B cell (primary cell): Measurements from ENCODE around the gene RRAS. TPM values are rescaled to one million over a fixed set of nuclear protein-coding genes. Genes with fewer than 3 reads are reported as not detected.

Experiments
- ATAC-seq: fragments of 200-7000 bp; cut with Tn5 transposase; one replicate; pipeline ENCODE4 v1.10.0; 2021; ENCODE audit warnings: low read depth, mild to moderate bottlenecking, moderate number of reproducible peaks, moderate library complexity
- CTCF ChIA-PET: fragments of 350-600 bp; sonication (Branson Sonifier 250); formaldehyde crosslinking; loops from one replicate; lab custom pipeline; 2021; ENCODE audit warnings: antibody characterized with exemption, inconsistent platforms; lab: Charles Lee
- POLR2A ChIA-PET: fragments of 350-600 bp; sonication (Branson Sonifier 250); formaldehyde crosslinking; loops from one replicate; lab custom pipeline; 2021; ENCODE audit warnings: antibody characterized with exemption; lab: Charles Lee
- DNase-seq: peaks from one replicate; pipeline ENCODE4 v3.0.0; 2013
- H2AFZ ChIP-seq: 2 replicates; pipeline ENCODE4 v1.6.1; 2012; ENCODE audit warnings: mild to moderate bottlenecking, low read depth, low read length; ENCODE audit not compliant: insufficient read depth, poor library complexity, severe bottlenecking
- H3K27ac ChIP-seq, 2 donors: 1 replicate in 1 of 2; 2 replicates in 1 of 2; pipeline ENCODE4 v1.5.1; 2012 to 2013; ENCODE audit warnings: low read length in 2 of 2, mild to moderate bottlenecking in 2 of 2, moderate library complexity in 1 of 2
- H3K27me3 ChIP-seq, 4 experiments: fragments of 200-600 bp in 1 of 4; sonication (generic) in 1 of 4; replicated peaks in 1 of 4; 1 replicate in 2 of 4; 2 replicates in 2 of 4; pipeline versions ENCODE4 v1.6.1 to v1.7.0; 2013 to 2016; ENCODE audit warnings: low read length in 3 of 4, mild to moderate bottlenecking in 2 of 4, mixed read lengths in 1 of 4, moderate library complexity in 1 of 4; ENCODE audit not compliant: insufficient read depth in 4 of 4, control insufficient read depth in 3 of 4; ENCODE audit errors: control extremely low read depth in 1 of 4
- H3K36me3 ChIP-seq, 2 experiments: replicated peaks in 1 of 2; 1 replicate in 1 of 2; 2 replicates in 1 of 2; pipeline versions ENCODE4 v1.6.1 to v1.7.1; 2013; ENCODE audit warnings: low read length in 1 of 2; ENCODE audit not compliant: insufficient read depth in 2 of 2, control insufficient read depth in 1 of 2; ENCODE audit errors: control extremely low read depth in 1 of 2, extremely low read depth in 1 of 2
- H3K4me1 ChIP-seq, 2 donors: fragments of 200-600 bp in 1 of 2; sonication (generic) in 1 of 2; 1 replicate in 1 of 2; 2 replicates in 1 of 2; pipeline versions ENCODE4 v1.5.1 to v1.6.1; 2013 to 2017; ENCODE audit warnings: low read length in 2 of 2; ENCODE audit not compliant: control insufficient read depth in 2 of 2, insufficient read depth in 2 of 2
- H3K4me2 ChIP-seq: replicated peaks from 2 replicates; pipeline ENCODE3; 2012; ENCODE audit warnings: mild to moderate bottlenecking, low read depth, low read length; ENCODE audit not compliant: poor library complexity, severe bottlenecking
- H3K4me3 ChIP-seq, 5 experiments: fragments of 200-600 bp in 1 of 5; sonication (generic) in 1 of 5; 1 replicate in 3 of 5; 2 replicates in 2 of 5; pipeline versions ENCODE4 v1.5.1 to v1.7.0; 2011 to 2016; ENCODE audit warnings: low read length in 4 of 5, mild to moderate bottlenecking in 4 of 5, low read depth in 2 of 5, control low read depth in 1 of 5, moderate library complexity in 1 of 5; ENCODE audit not compliant: insufficient read depth in 1 of 5; ENCODE audit errors: control extremely low read depth in 1 of 5, extremely low read depth in 1 of 5
- H3K79me2 ChIP-seq: fragments of 200-600 bp; sonication (generic); one replicate; pipeline ENCODE4 v1.6.0; 2016; ENCODE audit warnings: low read length; ENCODE audit not compliant: control insufficient read depth, insufficient read depth
- H3K9ac ChIP-seq: fragments of 200-600 bp; sonication (generic); 2 replicates; pipeline ENCODE4 v1.6.1; 2017; ENCODE audit warnings: mild to moderate bottlenecking, low read length, moderate library complexity
- H3K9me3 ChIP-seq, 3 donors: one replicate each; pipeline versions ENCODE4 v1.6.1 to v1.7.1; 2013; ENCODE audit warnings: low read length in 2 of 3; ENCODE audit not compliant: control insufficient read depth in 2 of 3, insufficient read depth in 1 of 3; ENCODE audit errors: control extremely low read depth in 1 of 3
- H4K20me1 ChIP-seq: 2 replicates; pipeline ENCODE4 v1.6.0; 2012; ENCODE audit warnings: mild to moderate bottlenecking, low read length; ENCODE audit not compliant: insufficient read depth, control insufficient read depth, poor library complexity, severe bottlenecking
- H3K27ac Mint-ChIP-seq: one replicate; pipeline ENCODE4 v1.8.0; 2021; ENCODE audit warnings: mixed read lengths
- H3K27me3 Mint-ChIP-seq: one replicate; pipeline ENCODE4 v1.8.0; 2021; ENCODE audit warnings: mixed read lengths
- H3K4me1 Mint-ChIP-seq: one replicate; pipeline ENCODE4 v1.8.0; 2021; ENCODE audit warnings: mixed read lengths
- H3K4me3 Mint-ChIP-seq: one replicate; pipeline ENCODE4 v1.8.0; 2021; ENCODE audit warnings: mixed read lengths
- H3K9me3 Mint-ChIP-seq: one replicate; pipeline ENCODE4 v1.8.0; 2022; ENCODE audit warnings: mixed read lengths; ENCODE audit not compliant: insufficient read depth
- EZH2 ChIP-seq: IDR thresholded peaks from 2 replicates; pipeline ENCODE4 v1.6.1; 2012; ENCODE audit warnings: borderline replicate concordance, low read depth, mild to moderate bottlenecking, moderate library complexity, low read length; ENCODE audit not compliant: insufficient read depth, poor library complexity, severe bottlenecking
- WGBS: methylation state at CpG from one replicate; pipeline ENCODE4 v1.1.5; 2013; ENCODE audit warnings: missing lambda C conversion rate; ENCODE audit not compliant: insufficient coverage; 5-methylcytosine and 5-hydroxymethylcytosine counted together
- intact Hi-C: fragments of 100-400 bp; cut with micrococcal nuclease; formaldehyde crosslinking; loops from one replicate; pipeline ENCODE4 v1.10.0; 2022
- polyA plus RNA-seq: library from polyadenylated mRNA; depleted of rRNA; stranded (reverse); fragments of >200 nt; gene quantifications from 2 replicates; pipeline ENCODE4 v1.2.3, GENCODE V29; 2012
- total RNA-seq, 2 donors: library from RNA; stranded (reverse); fragments of 120-200 nt in 1 of 2; gene quantifications; 1 replicate in 1 of 2; 2 replicates in 1 of 2; pipeline versions ENCODE4 v1.2.3 to v1.2.4, GENCODE V29; 2013 to 2022
- TF ChIP-seq, protein P1 (sequence below): fragments of 200-600 bp; IDR thresholded peaks from one replicate; pipeline ENCODE4 v1.8.0; 2022; ENCODE audit warnings: antibody characterized with exemption, mild to moderate bottlenecking

Gene RRAS
- total and polyA plus RNA-seq, 2 donors (not counting 1 experiment from before 2014, with no cell fraction given): 5.6 to 21.0 TPM

DNA sequence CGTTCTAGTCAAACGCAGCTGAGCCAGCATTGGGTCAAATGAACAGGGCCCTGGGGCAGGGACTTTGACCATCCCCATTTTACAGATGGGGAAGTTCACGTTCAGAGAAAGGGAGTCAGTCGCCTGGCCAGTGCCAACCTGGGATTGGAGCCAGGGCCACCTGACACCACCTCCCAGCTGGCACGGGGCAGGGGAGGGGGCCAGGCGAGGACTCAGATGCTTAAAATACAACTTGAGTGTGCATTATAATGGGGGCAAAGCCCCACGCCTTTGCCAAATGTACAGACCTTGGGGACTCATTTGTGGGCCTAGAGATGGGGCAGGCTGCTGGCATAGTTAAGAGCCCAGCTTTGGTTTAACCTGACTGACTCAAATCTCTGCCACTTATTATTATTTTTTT lies 34.3 kb downstream of the RRAS start:
- no peak for ATAC-seq
- ChIA-PET CTCF (interaction anchor here (1.1 kb wide), 1 partner anchor 35 kb away, joined by 3 read pairs; no protein-coding TSS in a partner anchor), POLR2A (no interaction called here)

DNA sequence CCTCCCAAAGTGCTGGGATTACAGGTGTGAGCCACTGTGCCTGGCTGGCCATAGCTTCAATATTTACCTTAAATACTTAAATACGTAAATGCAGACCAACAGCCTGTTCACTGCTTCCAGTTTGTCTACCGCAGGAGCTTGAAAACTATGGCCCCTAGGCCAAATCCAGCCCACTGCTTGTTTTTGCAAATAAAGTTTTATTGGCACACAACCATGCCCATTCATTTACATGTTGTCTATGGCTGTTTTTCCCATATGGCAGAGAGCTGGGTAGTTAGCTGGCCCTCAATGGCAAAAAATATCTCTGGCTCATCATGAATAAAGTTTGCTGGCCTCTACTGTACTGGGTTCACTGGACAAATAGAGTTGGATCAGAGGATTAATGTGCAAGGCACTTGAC lies 37.1 kb downstream of the RRAS start:
- Histone ChIP-seq H3K36me3 (peaks cover 2 to 56% of the 10 kb centered on the region in 2 experiments), H3K27ac (no peak overlapping the region), H3K4me1 (no peaks in the 10 kb centered on the region), H3K27me3 (no peaks in the 10 kb centered on the region), H2AFZ (no peak overlapping the region), H3K79me2 (peaks cover 97% of the 10 kb centered on the region), H3K4me3 (no peak overlapping the region), H4K20me1 (peaks cover 97% of the 10 kb centered on the region), H3K9me3 (no peaks in the 10 kb centered on the region), H3K4me2 (no peak overlapping the region), H3K9ac (no peak overlapping the region)
- H3K27me3 Mint-ChIP-seq: no peaks in the 10 kb centered on the region
- TF ChIP-seq EZH2: no peak
- TF ChIP-seq, protein P1, sequence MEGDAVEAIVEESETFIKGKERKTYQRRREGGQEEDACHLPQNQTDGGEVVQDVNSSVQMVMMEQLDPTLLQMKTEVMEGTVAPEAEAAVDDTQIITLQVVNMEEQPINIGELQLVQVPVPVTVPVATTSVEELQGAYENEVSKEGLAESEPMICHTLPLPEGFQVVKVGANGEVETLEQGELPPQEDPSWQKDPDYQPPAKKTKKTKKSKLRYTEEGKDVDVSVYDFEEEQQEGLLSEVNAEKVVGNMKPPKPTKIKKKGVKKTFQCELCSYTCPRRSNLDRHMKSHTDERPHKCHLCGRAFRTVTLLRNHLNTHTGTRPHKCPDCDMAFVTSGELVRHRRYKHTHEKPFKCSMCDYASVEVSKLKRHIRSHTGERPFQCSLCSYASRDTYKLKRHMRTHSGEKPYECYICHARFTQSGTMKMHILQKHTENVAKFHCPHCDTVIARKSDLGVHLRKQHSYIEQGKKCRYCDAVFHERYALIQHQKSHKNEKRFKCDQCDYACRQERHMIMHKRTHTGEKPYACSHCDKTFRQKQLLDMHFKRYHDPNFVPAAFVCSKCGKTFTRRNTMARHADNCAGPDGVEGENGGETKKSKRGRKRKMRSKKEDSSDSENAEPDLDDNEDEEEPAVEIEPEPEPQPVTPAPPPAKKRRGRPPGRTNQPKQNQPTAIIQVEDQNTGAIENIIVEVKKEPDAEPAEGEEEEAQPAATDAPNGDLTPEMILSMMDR: no peak
- H3K4me1 Mint-ChIP-seq: peaks cover 2% of the 10 kb centered on the region
- no peaks in the 10 kb centered on the region for H3K9me3 Mint-ChIP-seq
- ATAC-seq: no peak
- H3K4me3 Mint-ChIP-seq: no peak overlapping the region
- WGBS: 100% methylated on average over 2 of the region's 2 CpGs
- no peak overlapping the region for H3K27ac Mint-ChIP-seq
- ChIA-PET CTCF (interaction anchor here (1.0 kb wide), 1 partner anchor 78 kb away, joined by 3 read pairs; no protein-coding TSS in a partner anchor), POLR2A (no interaction called here)
- intact Hi-C loops: no loop called here
- no peak for DNase-seq

More for the DNA sequence above, 34.3 kb downstream of the RRAS start:
- Histone ChIP-seq H3K9ac (no peak overlapping the region), H4K20me1 (peaks cover 97% of the 10 kb centered on the region), H3K9me3 (no peaks in the 10 kb centered on the region), H3K27ac (no peak overlapping the region), H3K4me2 (no peak overlapping the region), H3K4me1 (no peaks in the 10 kb centered on the region), H3K27me3 (no peaks in the 10 kb centered on the region), H3K36me3 (peaks cover 2 to 66% of the 10 kb centered on the region in 2 experiments), H2AFZ (no peak overlapping the region), H3K4me3 (no peak overlapping the region), H3K79me2 (peaks cover 99% of the 10 kb centered on the region)
- no peaks in the 10 kb centered on the region for H3K27me3 Mint-ChIP-seq
- no peak overlapping the region for H3K4me3 Mint-ChIP-seq
- peaks cover 2% of the 10 kb centered on the region for H3K4me1 Mint-ChIP-seq
- WGBS: 90% methylated on average over 6 of the region's 7 CpGs
- intact Hi-C loops: no loop called here
- DNase-seq: no peak
- TF ChIP-seq, protein P1: no peak
- no peak for TF ChIP-seq EZH2
- H3K27ac Mint-ChIP-seq: peak overlapping the region; percentile 32
- H3K9me3 Mint-ChIP-seq: no peaks in the 10 kb centered on the region
